ENCODE measurements around the gene CHCHD2.
A peak's percentile ranks its signal among the peaks of the same experiment; 100 is the strongest.
"Not testable (repeated sequence)": the region's sequence is repeated elsewhere in the genome, so short reads cannot be mapped to it uniquely, and the experiment has no call there.

Gene CHCHD2

GRCh38 chr7:56105508-56105907 is 768 bp downstream of the CHCHD2 start:
- H3K36me3 ChIP-seq (ENCODE audit: control insufficient read depth, insufficient read depth, low read length): peaks cover 34% of the 10 kb centered on the region
- H3K9ac ChIP-seq (ENCODE audit: low read length): peak overlapping the region; percentile 95
- peak overlapping the region; percentile 98 for H3K4me3 ChIP-seq (ENCODE audit: low read depth, low read length)
- H3K27ac ChIP-seq (ENCODE audit: low read depth, low read length): peak overlapping the region; percentile 84; the same call in 1 of the 2 replicates
- H3K4me1 ChIP-seq (ENCODE audit: control insufficient read depth, insufficient read depth, low read length): no peaks in the 10 kb centered on the region
- peaks cover 6% of the 10 kb centered on the region; the same call in 1 of the 2 replicates for H3K9me3 ChIP-seq (ENCODE audit: control insufficient read depth, insufficient read depth, low read depth, low read length)
- H3K27me3 ChIP-seq (ENCODE audit: control insufficient read depth, insufficient read depth, low read length): no peaks in the 10 kb centered on the region

GRCh38 chr7:56104138-56104537 is 2.1 kb downstream of the CHCHD2 start:
- not testable (repeated sequence) for H3K4me3 ChIP-seq (ENCODE audit: low read depth, low read length); H3K9ac ChIP-seq (ENCODE audit: low read length)
- H3K36me3 ChIP-seq (ENCODE audit: control insufficient read depth, insufficient read depth, low read length): peaks cover 45% of the 10 kb centered on the region

GRCh38 chr7:56099653-56100052 is 6.6 kb downstream of the CHCHD2 start:
- H3K27me3 ChIP-seq (ENCODE audit: control insufficient read depth, insufficient read depth, low read length): no peaks in the 10 kb centered on the region
- peaks cover 2% of the 10 kb centered on the region; the same call in 1 of the 2 replicates for H3K9me3 ChIP-seq (ENCODE audit: control insufficient read depth, insufficient read depth, low read depth, low read length)
- no peak overlapping the region for H3K4me3 ChIP-seq (ENCODE audit: low read depth, low read length)
- H3K4me1 ChIP-seq (ENCODE audit: control insufficient read depth, insufficient read depth, low read length): no peaks in the 10 kb centered on the region
- H3K27ac ChIP-seq (ENCODE audit: low read depth, low read length): no peak overlapping the region
- H3K36me3 ChIP-seq (ENCODE audit: control insufficient read depth, insufficient read depth, low read length): peaks cover 45% of the 10 kb centered on the region
- H3K9ac ChIP-seq (ENCODE audit: low read length): no peak overlapping the region

More at GRCh38 chr7:56104138-56104537, 2.1 kb downstream of the CHCHD2 start:
- H3K4me1 ChIP-seq (ENCODE audit: control insufficient read depth, insufficient read depth, low read length); H3K27me3 ChIP-seq (ENCODE audit: control insufficient read depth, insufficient read depth, low read length); H3K27ac ChIP-seq (ENCODE audit: low read depth, low read length); H3K9me3 ChIP-seq (ENCODE audit: control insufficient read depth, insufficient read depth, low read depth, low read length): not testable (repeated sequence)

GRCh38 chr7:56098187-56099008 is 7.9 kb downstream of the CHCHD2 start:
- H3K9me3 ChIP-seq (ENCODE audit: control insufficient read depth, insufficient read depth, low read depth, low read length); H3K4me1 ChIP-seq (ENCODE audit: control insufficient read depth, insufficient read depth, low read length); H3K27me3 ChIP-seq (ENCODE audit: control insufficient read depth, insufficient read depth, low read length); H3K27ac ChIP-seq (ENCODE audit: low read depth, low read length); H3K4me3 ChIP-seq (ENCODE audit: low read depth, low read length); H3K9ac ChIP-seq (ENCODE audit: low read length): not testable (repeated sequence)
- H3K36me3 ChIP-seq (ENCODE audit: control insufficient read depth, insufficient read depth, low read length): peaks cover 38% of the 10 kb centered on the region

- no peak overlapping the region for H3K9ac ChIP-seq (ENCODE audit: low read length)
- H3K4me1 ChIP-seq (ENCODE audit: control insufficient read depth, insufficient read depth, low read length): no peaks in the 10 kb centered on the region
- H3K4me3 ChIP-seq (ENCODE audit: low read depth, low read length): no peak overlapping the region
- peaks cover 2% of the 10 kb centered on the region; the same call in 1 of the 2 replicates for H3K9me3 ChIP-seq (ENCODE audit: control insufficient read depth, insufficient read depth, low read depth, low read length)
- peaks cover 31% of the 10 kb centered on the region for H3K36me3 ChIP-seq (ENCODE audit: control insufficient read depth, insufficient read depth, low read length)
- H3K27me3 ChIP-seq (ENCODE audit: control insufficient read depth, insufficient read depth, low read length): no peaks in the 10 kb centered on the region
- H3K27ac ChIP-seq (ENCODE audit: low read depth, low read length): no peak overlapping the region
Observed at GRCh38 chr7:56097700-56098099, 8.6 kb downstream of the CHCHD2 start.

- H3K4me3 ChIP-seq (ENCODE audit: low read depth, low read length): no peak within 1 kb of the TSS
- no peaks in the 10 kb centered on the region for H3K27me3 ChIP-seq (ENCODE audit: control insufficient read depth, insufficient read depth, low read length)
- no peak within 1 kb of the TSS for H3K9ac ChIP-seq (ENCODE audit: low read length)
- no peak within 1 kb of the TSS for H3K27ac ChIP-seq (ENCODE audit: low read depth, low read length)
- no peaks in the 10 kb centered on the region for H3K4me1 ChIP-seq (ENCODE audit: control insufficient read depth, insufficient read depth, low read length)
- no peaks in the 10 kb centered on the region for H3K36me3 ChIP-seq (ENCODE audit: control insufficient read depth, insufficient read depth, low read length)
- no peaks in the 10 kb centered on the region; the same call in 1 of the 2 replicates for H3K9me3 ChIP-seq (ENCODE audit: control insufficient read depth, insufficient read depth, low read depth, low read length)
Observed at GRCh38 chr7:56092789-56093531, 13.3 kb downstream of the CHCHD2 start, which contains the start of gene PHKG1. TSS of gene PHKG1 (minus strand) at chr7:56092952. CDS start at chr7:56088941, 4,011 bp downstream.

- not testable (repeated sequence) for H3K9me3 ChIP-seq (ENCODE audit: control insufficient read depth, insufficient read depth, low read depth, low read length); H3K27ac ChIP-seq (ENCODE audit: low read depth, low read length); H3K9ac ChIP-seq (ENCODE audit: low read length)
Observed at GRCh38 chr7:56092388-56092787, 13.9 kb downstream of the CHCHD2 start.

GRCh38 chr7:56091591-56091990 is 14.7 kb downstream of the CHCHD2 start:
- H3K36me3 ChIP-seq (ENCODE audit: control insufficient read depth, insufficient read depth, low read length): no peaks in the 10 kb centered on the region
- no peak overlapping the region for H3K27ac ChIP-seq (ENCODE audit: low read depth, low read length)
- no peak overlapping the region for H3K9ac ChIP-seq (ENCODE audit: low read length)
- no peaks in the 10 kb centered on the region; the same call in 1 of the 2 replicates for H3K9me3 ChIP-seq (ENCODE audit: control insufficient read depth, insufficient read depth, low read depth, low read length)
- no peak overlapping the region for H3K4me3 ChIP-seq (ENCODE audit: low read depth, low read length)
- no peaks in the 10 kb centered on the region for H3K27me3 ChIP-seq (ENCODE audit: control insufficient read depth, insufficient read depth, low read length)
- H3K4me1 ChIP-seq (ENCODE audit: control insufficient read depth, insufficient read depth, low read length): no peaks in the 10 kb centered on the region

More at GRCh38 chr7:56092388-56092787, 13.9 kb downstream of the CHCHD2 start:
- not testable (repeated sequence) for H3K4me3 ChIP-seq (ENCODE audit: low read depth, low read length); H3K4me1 ChIP-seq (ENCODE audit: control insufficient read depth, insufficient read depth, low read length); H3K36me3 ChIP-seq (ENCODE audit: control insufficient read depth, insufficient read depth, low read length); H3K27me3 ChIP-seq (ENCODE audit: control insufficient read depth, insufficient read depth, low read length)

- no peak overlapping the region for H3K27ac ChIP-seq (ENCODE audit: low read depth, low read length)
- H3K4me1 ChIP-seq (ENCODE audit: control insufficient read depth, insufficient read depth, low read length): no peaks in the 10 kb centered on the region
- H3K9me3 ChIP-seq (ENCODE audit: control insufficient read depth, insufficient read depth, low read depth, low read length): no peaks in the 10 kb centered on the region
- H3K36me3 ChIP-seq (ENCODE audit: control insufficient read depth, insufficient read depth, low read length): 0 out of 2 replicates have a peak, but pooled peaks cover 3% of the 10 kb centered on the region
- no peak overlapping the region for H3K9ac ChIP-seq (ENCODE audit: low read length)
- H3K27me3 ChIP-seq (ENCODE audit: control insufficient read depth, insufficient read depth, low read length): no peaks in the 10 kb centered on the region
- H3K4me3 ChIP-seq (ENCODE audit: low read depth, low read length): no peak overlapping the region
Observed at GRCh38 chr7:56087445-56087844, 18.8 kb downstream of the CHCHD2 start.

- Histone ChIP-seq H3K4me1 (ENCODE audit: control insufficient read depth, insufficient read depth, low read length) (no peaks in the 10 kb centered on the region), H3K4me3 (ENCODE audit: low read depth, low read length) (no peak overlapping the region), H3K27ac (ENCODE audit: low read depth, low read length) (no peak overlapping the region), H3K27me3 (ENCODE audit: control insufficient read depth, insufficient read depth, low read length) (no peaks in the 10 kb centered on the region), H3K9me3 (ENCODE audit: control insufficient read depth, insufficient read depth, low read depth, low read length) (no peaks in the 10 kb centered on the region), H3K36me3 (ENCODE audit: control insufficient read depth, insufficient read depth, low read length) (0 out of 2 replicates have a peak, but pooled peaks cover 3% of the 10 kb centered on the region), H3K9ac (ENCODE audit: low read length) (no peak overlapping the region)
Observed at GRCh38 chr7:56086761-56087160, 19.5 kb downstream of the CHCHD2 start.

Data from HUES6 (cell line).